ENCODE data around the gene IGFBP7.

The IGFBP7 gene

GRCh38 chr4:57093845-57094831 is 16.0 kb downstream of the IGFBP7 start:
- DNase-seq = no peak

DNA sequence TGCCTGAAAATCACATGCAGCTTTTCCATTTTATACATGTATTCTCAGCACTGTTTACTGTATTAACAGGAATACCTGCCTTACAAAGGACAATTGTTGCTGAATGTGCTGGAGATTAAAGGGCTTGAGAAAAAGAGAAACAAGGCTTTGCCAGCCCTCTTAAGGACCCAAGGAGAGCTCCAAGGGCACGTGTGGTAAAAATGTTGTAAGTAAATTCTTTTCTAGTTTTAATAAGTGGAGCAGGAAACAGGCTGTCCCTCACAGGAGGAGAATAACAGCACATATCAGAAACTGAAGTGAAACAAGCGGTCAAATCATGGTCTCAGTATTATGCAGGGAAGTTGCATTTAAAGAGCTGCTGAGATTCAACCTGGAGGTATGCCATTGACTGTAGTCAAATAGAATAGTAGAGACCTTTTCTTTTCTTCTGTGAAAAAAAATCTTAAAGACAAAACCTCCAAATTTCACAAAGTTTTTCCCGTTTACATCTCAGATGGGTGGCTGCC is 18.5 kb downstream of the IGFBP7 start:
- DNase-seq = no peak

DNA sequence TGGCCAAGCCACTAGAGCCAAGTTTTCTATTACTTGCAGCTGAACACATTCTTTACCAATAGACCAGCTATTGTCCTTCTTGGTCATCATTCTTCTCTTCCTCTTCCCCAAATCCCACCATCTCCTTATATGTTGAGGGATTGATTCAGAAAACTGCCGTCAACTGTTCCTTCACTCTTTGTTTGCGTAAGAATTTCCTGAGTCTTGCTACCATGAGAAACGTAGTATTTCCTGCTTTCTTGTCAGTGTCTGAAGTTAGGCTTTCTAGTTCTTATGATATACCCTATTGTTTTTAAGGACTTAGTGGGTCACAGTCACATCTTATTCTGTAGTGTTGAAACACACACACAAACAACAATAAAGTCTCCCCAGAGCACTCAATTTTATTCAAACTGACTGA is 20.1 kb downstream of the IGFBP7 start:
- no peak for DNase-seq

DNA sequence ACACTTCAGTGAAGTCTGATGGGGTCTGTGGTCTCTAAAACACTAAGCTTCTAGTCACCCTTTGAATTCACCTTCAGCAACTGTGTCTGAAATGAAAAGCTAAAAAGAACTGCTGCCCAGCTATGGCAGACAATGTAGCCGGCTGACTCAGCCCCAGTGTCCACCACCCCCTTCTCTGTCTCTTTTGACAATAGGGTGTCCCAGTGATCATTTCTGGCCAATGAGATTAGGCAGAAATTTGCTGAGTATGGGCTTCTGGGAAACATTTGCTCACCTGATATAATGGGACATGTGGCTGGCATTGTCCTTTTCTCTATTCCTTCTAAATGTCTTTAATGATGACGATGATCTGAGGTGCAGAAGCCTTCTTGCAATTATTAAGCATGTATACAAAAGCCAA is 20.6 kb downstream of the IGFBP7 start:
- no peak for DNase-seq

DNA sequence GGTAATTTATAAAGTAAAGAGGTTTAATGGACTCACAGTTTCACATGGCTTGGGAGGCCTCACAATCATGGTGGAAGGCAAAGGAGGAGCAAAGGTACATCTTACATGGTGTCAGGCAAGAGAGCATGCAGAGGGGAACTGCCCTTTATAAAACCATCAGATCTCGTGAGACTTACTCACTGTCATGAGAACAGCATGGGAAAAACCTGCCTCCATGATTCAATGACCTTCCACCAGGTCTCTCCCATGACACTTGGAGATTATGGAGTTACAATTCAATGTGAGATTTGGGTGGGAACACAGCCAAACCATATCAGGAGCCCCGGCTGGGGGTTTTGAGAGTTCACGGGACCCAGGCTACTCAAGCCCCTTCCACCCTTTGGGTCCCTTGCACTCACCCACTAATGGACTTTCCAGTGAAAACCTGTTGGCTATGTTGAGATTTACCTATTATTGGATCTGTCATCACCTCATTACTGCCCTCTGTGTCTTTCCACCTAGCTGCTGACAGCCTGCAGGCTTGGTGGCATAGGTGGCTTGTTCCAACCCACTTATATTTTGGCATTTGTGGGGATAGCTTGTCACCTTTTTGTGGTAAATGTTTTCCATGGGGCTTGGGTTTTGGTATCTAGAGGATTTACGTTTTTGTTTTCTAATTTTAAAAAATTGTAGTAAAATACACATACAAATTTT is 24.0 kb downstream of the IGFBP7 start:
- no peak for DNase-seq

- DNase-seq = no peak
These were observed 24.9 kb downstream of the IGFBP7 start for GRCh38 chr4:57085278-57085677.

DNA sequence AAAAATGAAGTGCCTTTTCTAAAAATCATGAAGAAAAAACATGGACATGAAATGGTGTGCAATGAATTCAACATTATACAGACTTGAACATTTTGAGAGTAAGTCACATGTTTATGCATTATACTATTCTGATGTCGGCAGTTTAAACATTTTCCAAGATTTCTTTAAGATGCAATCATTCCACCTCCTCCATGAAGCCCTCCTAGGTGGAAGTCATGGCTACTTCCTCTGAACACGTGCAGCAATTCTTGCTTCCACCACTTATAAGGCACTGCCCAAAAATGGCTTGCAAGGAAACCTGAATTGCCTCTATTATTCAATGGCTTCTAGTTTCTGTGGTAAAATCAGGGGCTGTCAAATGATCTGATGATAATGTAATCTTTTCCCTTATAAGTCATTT is 25.8 kb downstream of the IGFBP7 start:
- no peak for DNase-seq

GRCh38 chr4:57083090-57083489 is 27.1 kb downstream of the IGFBP7 start:
- no peak for DNase-seq

DNA sequence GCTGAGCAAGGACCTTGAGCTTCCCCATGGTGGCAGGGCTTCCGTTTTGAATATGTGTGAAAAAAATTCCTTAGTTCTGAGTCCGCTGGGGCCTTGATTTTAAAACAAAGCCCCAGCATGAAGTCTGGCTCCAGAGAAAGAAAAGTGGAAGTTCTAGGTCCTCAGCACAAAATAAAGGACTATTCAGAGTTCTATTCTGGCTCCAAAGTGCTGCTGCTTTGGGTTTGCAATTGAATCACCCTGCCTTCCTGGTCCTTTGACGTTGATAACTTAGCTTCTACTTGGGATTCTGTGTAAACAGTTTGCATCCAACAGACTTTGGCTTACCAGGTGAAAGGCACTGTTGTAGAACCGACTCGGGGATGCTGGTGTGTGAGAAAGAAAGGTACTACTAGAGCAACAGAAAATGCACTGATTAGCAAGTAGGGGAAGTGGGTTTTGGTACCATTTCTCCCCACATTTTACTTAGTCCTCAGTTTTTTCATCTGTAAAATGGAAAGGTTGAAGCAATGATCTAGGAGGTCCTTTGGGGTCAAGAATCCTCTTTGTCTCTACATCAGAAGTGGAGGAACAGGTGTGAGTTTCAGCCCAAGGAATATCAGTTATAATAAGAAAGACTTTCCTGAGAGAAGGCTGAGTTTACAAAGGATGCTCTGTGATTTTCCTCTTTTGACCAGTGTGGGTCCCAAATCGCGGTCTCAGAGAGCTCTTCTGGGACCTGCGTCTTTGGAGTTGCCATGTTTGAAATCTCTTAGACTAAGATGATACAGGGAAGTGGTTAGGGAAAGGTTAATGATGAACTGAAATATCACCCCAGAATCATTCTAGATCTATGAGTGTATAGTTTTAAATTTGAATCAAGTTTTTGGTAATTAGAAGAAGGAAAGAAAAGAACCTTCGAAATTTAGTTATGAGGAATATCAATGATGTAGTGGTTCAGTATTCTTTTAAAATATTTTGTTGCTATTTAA is 28.2 kb downstream of the IGFBP7 start:
- no peak for DNase-seq

GRCh38 chr4:57080781-57081650 is 29.2 kb downstream of the IGFBP7 start:
- no peak for DNase-seq

GRCh38 chr4:57078685-57079521 is 31.3 kb downstream of the IGFBP7 start:
- DNase-seq = no peak

DNA sequence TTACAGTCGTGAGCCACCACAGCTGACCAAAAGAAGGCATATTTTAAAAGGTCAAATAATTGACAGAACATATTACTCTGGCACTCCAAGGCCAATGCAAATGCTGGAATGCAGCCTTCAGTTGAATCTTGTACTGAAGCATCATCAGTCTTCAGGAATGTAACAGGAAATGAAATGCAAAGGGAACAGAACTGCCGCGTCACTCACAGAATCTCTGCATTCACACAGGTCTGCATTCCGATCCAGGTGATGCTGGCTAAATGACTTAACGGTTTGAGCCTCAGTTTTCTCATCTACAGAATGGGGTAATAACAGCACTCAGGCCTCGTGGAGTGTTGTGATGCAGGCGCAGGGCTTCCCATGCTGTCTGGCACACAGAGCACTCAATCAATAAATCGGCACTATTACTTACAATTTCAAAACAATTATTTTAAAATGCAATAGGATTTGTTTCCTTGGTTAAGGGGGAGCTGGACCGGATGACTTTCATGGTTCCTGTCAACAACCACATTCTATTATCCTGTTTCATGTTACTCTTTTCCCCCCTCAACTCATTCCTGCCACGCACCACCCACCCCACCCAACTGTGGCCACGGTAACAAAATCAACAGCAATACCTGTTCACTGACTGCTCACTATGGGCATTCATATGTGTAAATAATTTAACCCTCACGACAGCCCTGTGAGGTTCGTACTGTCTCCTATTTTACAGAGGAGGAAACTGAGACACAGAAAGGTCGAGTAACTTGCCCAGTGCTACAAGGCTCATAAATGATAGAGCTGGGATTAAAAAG is 32.4 kb downstream of the IGFBP7 start:
- no peak for DNase-seq

- DNase-seq = no peak
These were observed 33.5 kb downstream of the IGFBP7 start for GRCh38 chr4:57076646-57077045.

- no peak for DNase-seq
These were observed 34.8 kb downstream of the IGFBP7 start for GRCh38 chr4:57075367-57075766.

DNA sequence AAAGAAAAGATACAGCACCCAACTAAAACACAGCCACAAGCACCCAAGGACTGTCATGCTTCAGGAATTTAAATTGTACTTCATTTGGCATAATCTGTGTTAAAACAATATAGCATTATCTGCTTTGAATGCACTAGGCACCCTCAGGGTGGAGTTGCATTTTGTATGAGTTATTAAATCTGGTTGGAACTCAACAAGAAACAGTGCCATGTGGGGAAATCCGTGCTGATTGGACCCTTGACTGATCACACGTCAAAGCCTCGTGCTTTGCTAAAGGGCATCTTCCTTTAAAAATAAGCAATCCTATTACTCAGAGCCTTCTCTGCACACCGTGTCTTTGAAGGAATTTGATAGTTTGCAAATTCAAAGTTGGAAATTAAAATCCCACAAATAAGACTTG is 35.4 kb downstream of the IGFBP7 start:
- no peak for DNase-seq

DNA sequence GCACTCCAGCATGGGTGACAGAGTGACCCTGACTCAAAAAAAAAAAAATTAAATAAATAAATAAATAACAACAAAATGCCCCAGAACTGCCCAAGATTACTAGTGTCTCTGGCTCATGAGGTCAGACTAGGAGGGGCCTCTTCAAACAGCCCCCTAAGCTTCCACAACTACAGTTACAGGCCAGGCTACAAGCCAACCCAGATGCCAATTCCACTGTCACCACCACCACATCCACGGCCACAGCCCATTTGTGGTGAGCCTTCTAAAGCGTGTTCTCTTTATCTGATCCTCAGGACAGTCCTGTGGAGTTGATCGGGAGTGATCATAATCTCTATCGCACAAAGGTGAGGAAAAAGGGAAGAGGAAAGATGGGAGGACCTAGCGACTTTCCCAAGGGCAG is 36.6 kb downstream of the IGFBP7 start:
- no peak for DNase-seq

DNA sequence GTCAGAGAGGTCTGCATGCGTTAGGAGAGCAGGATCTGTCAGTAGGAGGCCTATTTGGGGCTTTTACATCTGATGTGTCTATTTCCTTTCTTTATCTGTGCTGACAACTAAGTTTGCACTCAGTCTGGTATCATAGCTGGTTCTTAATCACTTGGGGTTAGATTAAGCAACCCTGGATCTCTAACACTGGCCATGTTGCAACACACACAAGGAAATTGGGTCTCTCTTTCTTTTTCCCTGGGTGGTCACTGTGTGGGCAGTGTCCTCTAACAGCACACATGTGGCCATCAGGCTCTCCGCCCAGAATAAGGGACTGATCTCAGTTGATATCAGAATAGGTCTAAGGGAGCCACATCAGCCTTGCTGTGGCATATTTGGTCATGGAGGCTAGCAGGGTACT is 38.9 kb downstream of the IGFBP7 start:
- no peak for DNase-seq

DNA sequence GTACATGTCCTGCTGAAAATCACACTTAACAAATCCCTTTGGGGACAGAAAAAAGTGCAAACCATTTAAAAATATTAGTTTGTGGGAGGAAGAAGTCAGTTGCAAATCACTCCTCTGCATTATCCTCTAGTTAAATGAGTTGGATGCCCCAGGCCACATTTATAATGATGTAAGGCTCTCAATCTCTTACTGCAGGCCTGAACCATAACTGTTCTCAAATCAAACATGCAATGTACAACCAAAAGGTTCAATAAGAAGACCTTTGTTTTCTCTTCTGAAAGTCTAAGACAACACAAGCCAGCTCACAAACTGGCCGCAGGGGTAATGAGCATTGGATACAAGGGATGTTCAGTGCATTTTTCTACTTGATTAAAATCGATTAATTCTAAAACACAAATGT is 39.7 kb downstream of the IGFBP7 start:
- DNase-seq = no peak

- DNase-seq = no peak
These were observed 41.8 kb downstream of the IGFBP7 start for GRCh38 chr4:57068237-57068981.
